NCI-H446 (cell line): ENCODE measurements around the gene SHC2.
"Not testable (repeated sequence)": the region's sequence is repeated elsewhere in the genome, so short reads cannot be mapped to it uniquely, and the experiment has no call there.

Experiments used
- DNase-seq, 2 experiments: peaks; one replicate each; lab custom pipeline; 2025; lab: John Stamatoyannopoulos, UW

SHC2 gene

GRCh38 chr19:406135-406781, 54.6 kb downstream of the SHC2 start:
- DNase-seq, result no peak

- no peak for DNase-seq
These were observed 55.5 kb downstream of the SHC2 start for GRCh38 chr19:405121-405965.

GRCh38 chr19:403221-404027, 57.4 kb downstream of the SHC2 start:
- no peak for DNase-seq

GRCh38 chr19:402786-403185, 58.0 kb downstream of the SHC2 start:
- no peak for DNase-seq

- DNase-seq, result no peak
These were observed 58.8 kb downstream of the SHC2 start for GRCh38 chr19:401866-402511.

- no peak for DNase-seq
These were observed 59.6 kb downstream of the SHC2 start for GRCh38 chr19:400976-401865.

GRCh38 chr19:399370-399769, 61.5 kb downstream of the SHC2 start:
- no peak for DNase-seq

GRCh38 chr19:398719-399118, 62.1 kb downstream of the SHC2 start:
- DNase-seq, result no peak

- no peak for DNase-seq
These were observed 62.7 kb downstream of the SHC2 start for GRCh38 chr19:397941-398706.

GRCh38 chr19:397321-397720, 63.5 kb downstream of the SHC2 start:
- no peak for DNase-seq

GRCh38 chr19:395467-395866, 65.4 kb downstream of the SHC2 start:
- DNase-seq, result no peak

- DNase-seq, result not testable (repeated sequence)
These were observed 66.0 kb downstream of the SHC2 start for GRCh38 chr19:394857-395256.

- DNase-seq, result not testable (repeated sequence)
These were observed 67.3 kb downstream of the SHC2 start for GRCh38 chr19:393560-393959.

- DNase-seq, result no peak
These were observed 68.4 kb downstream of the SHC2 start for GRCh38 chr19:392375-392970.

- DNase-seq, result no peak
These were observed 69.0 kb downstream of the SHC2 start for GRCh38 chr19:391726-392374.

- DNase-seq, result no peak
These were observed 69.7 kb downstream of the SHC2 start for GRCh38 chr19:391207-391557.

- no peak for DNase-seq
These were observed 70.2 kb downstream of the SHC2 start for GRCh38 chr19:390386-391206.

GRCh38 chr19:389935-390289, 70.9 kb downstream of the SHC2 start:
- no peak for DNase-seq
